Measurements from ENCODE around the gene SRD5A1.

DNA sequence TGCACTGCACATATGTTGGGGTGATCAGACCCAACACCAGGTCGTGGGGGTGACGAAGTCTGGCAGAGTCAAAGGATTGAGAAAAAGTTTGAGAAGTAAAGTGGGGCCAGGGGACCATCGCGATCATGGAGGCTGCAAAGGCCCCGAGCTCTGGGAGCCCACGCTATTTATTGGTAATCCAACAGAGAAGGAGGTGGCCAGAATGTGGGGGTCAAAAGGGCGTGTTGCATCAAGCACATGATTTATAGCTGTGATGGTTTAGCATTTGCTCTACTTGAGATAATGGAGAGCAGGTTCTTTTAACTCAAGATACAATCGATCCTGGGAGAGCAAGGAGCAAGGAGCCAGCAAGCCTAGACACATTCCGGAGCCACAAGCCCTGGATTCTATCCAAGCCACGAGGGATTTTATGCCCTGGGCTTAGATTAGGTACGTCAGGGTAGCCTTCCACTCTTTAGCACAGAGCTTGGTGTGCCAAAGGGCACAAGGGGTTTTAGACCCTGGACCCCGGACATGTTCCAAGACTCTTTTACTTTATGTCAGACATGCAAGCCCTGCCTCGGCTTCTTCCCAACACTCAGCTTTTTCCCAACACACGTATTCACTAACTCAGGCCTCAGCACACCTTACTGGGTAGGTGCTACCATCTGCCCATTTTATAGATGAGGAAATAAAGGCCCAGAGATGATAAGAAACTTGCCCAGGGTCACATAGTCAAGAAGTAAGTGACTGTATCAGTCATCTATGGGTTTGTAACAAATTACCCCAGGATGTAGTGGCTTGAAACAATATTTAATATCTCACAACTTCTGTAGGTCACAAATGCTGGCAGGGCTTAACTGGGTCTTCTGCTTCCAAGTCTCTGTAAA is 39.9 kb upstream of the SRD5A1 start:
- TF ChIP-seq PAX5 (IDR thresholded peaks at IDR 0.05; ENCODE audit: insufficient read depth, low read length, severe bottlenecking) (no peak), POLR2A (IDR thresholded peaks at IDR 0.05; ENCODE audit: low read depth, low read length) (no peak), POLR2AphosphoS5 (IDR thresholded peaks at IDR 0.05; ENCODE audit: low read depth, low read length) (no peak)

Data from GM12891 (cell line).